ENCODE measurements around the gene FBF1.

DNA sequence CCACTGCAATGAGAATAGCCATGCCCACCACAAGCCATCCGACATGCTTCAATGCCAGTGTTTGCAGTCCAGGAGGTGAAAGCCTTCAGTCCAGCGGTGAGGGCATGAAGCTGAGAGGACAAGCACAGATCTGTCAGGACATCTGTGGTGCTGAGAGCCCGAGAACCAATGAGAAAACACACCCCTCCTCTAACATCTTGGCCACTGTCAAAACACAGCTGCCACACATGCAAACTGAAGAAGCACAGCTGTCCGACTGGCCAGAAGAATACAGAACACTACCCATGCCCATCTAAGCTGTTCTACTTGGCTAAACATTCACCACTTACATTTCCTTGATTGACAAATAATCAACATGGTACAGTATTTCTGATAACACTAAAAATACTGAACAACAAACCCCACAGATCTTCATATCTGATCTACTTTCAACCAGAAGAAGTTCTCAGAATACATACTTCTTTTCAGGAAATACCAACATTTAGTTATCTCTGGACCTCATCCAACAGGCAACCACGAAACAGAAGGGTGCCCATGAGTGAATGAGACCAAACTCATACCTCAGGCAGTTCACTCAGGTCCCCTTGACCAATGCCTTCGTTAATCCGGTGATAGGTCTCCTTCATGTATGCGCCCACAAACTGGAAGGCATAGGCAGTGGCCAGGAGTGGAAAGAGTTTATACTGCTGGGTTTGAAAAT is 10.2 kb upstream of the FBF1 start:
- TF ChIP-seq, protein P1, sequence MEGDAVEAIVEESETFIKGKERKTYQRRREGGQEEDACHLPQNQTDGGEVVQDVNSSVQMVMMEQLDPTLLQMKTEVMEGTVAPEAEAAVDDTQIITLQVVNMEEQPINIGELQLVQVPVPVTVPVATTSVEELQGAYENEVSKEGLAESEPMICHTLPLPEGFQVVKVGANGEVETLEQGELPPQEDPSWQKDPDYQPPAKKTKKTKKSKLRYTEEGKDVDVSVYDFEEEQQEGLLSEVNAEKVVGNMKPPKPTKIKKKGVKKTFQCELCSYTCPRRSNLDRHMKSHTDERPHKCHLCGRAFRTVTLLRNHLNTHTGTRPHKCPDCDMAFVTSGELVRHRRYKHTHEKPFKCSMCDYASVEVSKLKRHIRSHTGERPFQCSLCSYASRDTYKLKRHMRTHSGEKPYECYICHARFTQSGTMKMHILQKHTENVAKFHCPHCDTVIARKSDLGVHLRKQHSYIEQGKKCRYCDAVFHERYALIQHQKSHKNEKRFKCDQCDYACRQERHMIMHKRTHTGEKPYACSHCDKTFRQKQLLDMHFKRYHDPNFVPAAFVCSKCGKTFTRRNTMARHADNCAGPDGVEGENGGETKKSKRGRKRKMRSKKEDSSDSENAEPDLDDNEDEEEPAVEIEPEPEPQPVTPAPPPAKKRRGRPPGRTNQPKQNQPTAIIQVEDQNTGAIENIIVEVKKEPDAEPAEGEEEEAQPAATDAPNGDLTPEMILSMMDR (IDR thresholded peaks at IDR 0.05; ENCODE audit: low read depth, low read length), result no peak
- no peak for TF ChIP-seq EZH2phosphoT487 (IDR thresholded peaks at IDR 0.05; ENCODE audit: low read depth)

All from OCI-LY3 (cell line).